ENCODE results near the gene OR52E4. TPM values are rescaled to one million over a fixed set of nuclear protein-coding genes. Genes with fewer than 3 reads are reported as not detected.

OR52E4 gene
- total and polyA plus RNA-seq, 5 donors from 2014 or later, result not detected

DNA sequence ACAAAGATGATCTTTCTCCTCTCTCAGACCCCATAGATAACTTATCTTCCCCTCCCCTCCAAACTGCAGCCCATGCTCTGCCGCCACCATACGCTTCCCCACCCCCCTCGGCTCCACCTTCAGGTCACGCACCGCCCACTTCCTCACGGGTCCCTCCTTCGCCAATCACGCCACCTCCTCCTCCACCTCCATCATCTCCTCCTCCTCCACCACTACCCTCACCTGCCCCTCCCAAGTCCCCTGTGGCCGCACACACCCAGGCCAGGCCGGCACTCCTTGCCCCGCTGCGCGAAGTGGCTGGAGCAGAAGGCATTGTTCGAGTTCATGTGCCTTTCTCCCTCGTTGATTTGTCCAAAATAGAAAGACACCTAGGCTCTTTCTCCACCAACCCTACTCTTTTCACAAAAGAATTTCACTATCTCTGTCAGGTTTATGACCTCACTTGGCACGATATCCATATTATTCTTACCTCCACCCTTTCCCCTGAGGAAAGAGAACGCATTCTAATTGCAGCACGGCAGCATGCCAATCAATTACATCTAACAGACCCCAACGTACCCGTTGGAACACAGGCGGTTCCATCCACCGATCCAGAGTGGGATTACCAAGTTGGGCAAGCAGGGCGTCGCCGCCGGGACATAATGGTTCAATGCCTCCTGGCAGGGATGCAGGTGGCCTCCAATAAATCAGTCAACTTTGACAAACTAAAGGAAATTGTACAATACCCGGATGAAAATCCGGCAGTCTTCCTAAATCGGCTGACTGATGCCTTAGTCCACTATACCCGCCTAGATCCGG, 49.3 kb downstream of the OR52E4 start:
- Histone ChIP-seq H3K27ac (ENCODE audit: insufficient read depth, low read length, poor library complexity, severe bottlenecking) (no peak overlapping the region), H3K4me1 (ENCODE audit: control insufficient read depth, insufficient read depth, low read length, poor library complexity, severe bottlenecking) (no peaks in the 10 kb centered on the region), H3K9me3 (ENCODE audit: control insufficient read depth in 2 of 2, low read length in 2 of 2) (no peaks in the 10 kb centered on the region), H3K36me3 (ENCODE audit: control insufficient read depth, insufficient read depth, low read length) (no peaks in the 10 kb centered on the region), H3K27me3 (ENCODE audit: control insufficient read depth, insufficient read depth, low read length) (no peaks in the 10 kb centered on the region), H3K4me3 (ENCODE audit: low read depth, low read length) (no peak overlapping the region)
- peaks cover 1 to 25% (median 9%) of the 10 kb centered on the region in 7 donors for H3K9me3 Mint-ChIP-seq
- H3K27me3 Mint-ChIP-seq, result no peaks in the 10 kb centered on the region
- H3K4me1 Mint-ChIP-seq, result no peaks in the 10 kb centered on the region
- DNase-seq (no peak), ATAC-seq (ENCODE audit: low read depth in 2 of 2) (no peak)
- H3K27ac Mint-ChIP-seq, result no peak overlapping the region
- H3K36me3 Mint-ChIP-seq, result no peaks in the 10 kb centered on the region
- H3K4me3 Mint-ChIP-seq, result no peak overlapping the region

DNA sequence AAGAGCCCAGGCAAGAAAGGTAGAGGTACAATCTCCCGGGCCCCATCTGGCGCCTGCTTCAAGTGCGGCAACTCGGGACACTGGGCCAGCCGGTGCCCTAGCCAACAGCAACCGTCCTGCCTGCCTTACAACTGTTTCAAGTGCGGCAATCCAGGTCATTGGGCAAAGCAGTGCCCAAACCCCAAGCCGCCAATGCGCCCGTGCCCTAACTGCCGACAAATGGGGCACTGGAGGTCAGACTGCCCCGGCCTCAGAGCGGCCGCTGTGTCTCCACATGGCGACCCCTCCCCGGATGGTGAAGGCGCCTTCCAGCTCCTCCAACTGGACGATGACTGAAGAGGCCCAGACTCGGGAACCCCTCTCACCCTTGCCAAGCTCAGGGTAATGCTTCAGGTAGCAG, 50.2 kb downstream of the OR52E4 start:
- H3K9me3 Mint-ChIP-seq, result peaks cover 0 to 17% (median 9%) of the 10 kb centered on the region in 7 donors
- DNase-seq (no peak), ATAC-seq (ENCODE audit: low read depth in 2 of 2) (no peak)
- H3K36me3 Mint-ChIP-seq, result no peaks in the 10 kb centered on the region
- Histone ChIP-seq H3K27ac (ENCODE audit: insufficient read depth, low read length, poor library complexity, severe bottlenecking) (no peak overlapping the region), H3K4me3 (ENCODE audit: low read depth, low read length) (no peak overlapping the region), H3K4me1 (ENCODE audit: control insufficient read depth, insufficient read depth, low read length, poor library complexity, severe bottlenecking) (no peaks in the 10 kb centered on the region), H3K27me3 (ENCODE audit: control insufficient read depth, insufficient read depth, low read length) (no peaks in the 10 kb centered on the region), H3K36me3 (ENCODE audit: control insufficient read depth, insufficient read depth, low read length) (no peaks in the 10 kb centered on the region), H3K9me3 (ENCODE audit: control insufficient read depth in 2 of 2, low read length in 2 of 2) (no peaks in the 10 kb centered on the region)
- H3K4me1 Mint-ChIP-seq, result no peaks in the 10 kb centered on the region
- no peak overlapping the region for H3K27ac Mint-ChIP-seq
- H3K4me3 Mint-ChIP-seq, result no peak overlapping the region
- H3K27me3 Mint-ChIP-seq, result no peaks in the 10 kb centered on the region

DNA sequence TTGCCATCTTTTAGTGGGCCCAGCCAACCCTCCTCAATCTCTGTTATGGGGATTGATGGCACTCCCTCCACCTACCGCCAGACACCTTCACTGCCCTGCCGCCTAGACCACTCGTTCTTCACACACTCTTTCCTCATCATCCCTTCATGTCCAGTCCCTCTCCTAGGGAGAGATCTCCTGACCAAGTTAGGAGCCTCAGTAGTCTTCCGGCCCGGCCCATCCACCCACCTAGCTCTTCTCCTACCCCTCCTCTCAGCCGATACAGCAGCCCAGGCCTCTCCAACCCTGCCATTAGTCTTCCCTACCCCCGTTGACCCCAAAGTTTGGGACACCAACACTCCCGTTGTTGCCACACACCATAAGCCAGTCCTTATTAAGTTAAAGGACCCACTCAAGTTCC, 50.6 kb downstream of the OR52E4 start:
- no peaks in the 10 kb centered on the region for H3K4me1 Mint-ChIP-seq
- H3K9me3 Mint-ChIP-seq, result peaks cover 0 to 17% (median 9%) of the 10 kb centered on the region in 7 donors
- no peaks in the 10 kb centered on the region for H3K36me3 ChIP-seq (ENCODE audit: control insufficient read depth, insufficient read depth, low read length)
- H3K4me3 Mint-ChIP-seq, result no peak overlapping the region
- H3K27ac Mint-ChIP-seq, result no peak overlapping the region
- no peaks in the 10 kb centered on the region for H3K9me3 ChIP-seq (ENCODE audit: control insufficient read depth in 2 of 2, low read length in 2 of 2)
- H3K27me3 Mint-ChIP-seq, result no peaks in the 10 kb centered on the region
- no peak overlapping the region for H3K4me3 ChIP-seq (ENCODE audit: low read depth, low read length)
- H3K27ac ChIP-seq (ENCODE audit: insufficient read depth, low read length, poor library complexity, severe bottlenecking), result no peak overlapping the region
- H3K4me1 ChIP-seq (ENCODE audit: control insufficient read depth, insufficient read depth, low read length, poor library complexity, severe bottlenecking), result no peaks in the 10 kb centered on the region
- no peak for DNase-seq
- no peaks in the 10 kb centered on the region for H3K36me3 Mint-ChIP-seq
- no peak for ATAC-seq (ENCODE audit: low read depth in 2 of 2)
- H3K27me3 ChIP-seq (ENCODE audit: control insufficient read depth, insufficient read depth, low read length), result no peaks in the 10 kb centered on the region

GRCh38 chr11:5932671-5933070, 52.2 kb downstream of the OR52E4 start:
- no peak overlapping the region for H3K27ac ChIP-seq (ENCODE audit: insufficient read depth, low read length, poor library complexity, severe bottlenecking)
- no peaks in the 10 kb centered on the region for H3K27me3 ChIP-seq (ENCODE audit: control insufficient read depth, insufficient read depth, low read length)
- H3K4me1 ChIP-seq (ENCODE audit: control insufficient read depth, insufficient read depth, low read length, poor library complexity, severe bottlenecking), result no peaks in the 10 kb centered on the region
- no peak for DNase-seq
- no peaks in the 10 kb centered on the region for H3K27me3 Mint-ChIP-seq
- H3K4me3 ChIP-seq (ENCODE audit: low read depth, low read length), result no peak overlapping the region
- no peaks in the 10 kb centered on the region for H3K36me3 ChIP-seq (ENCODE audit: control insufficient read depth, insufficient read depth, low read length)
- H3K9me3 Mint-ChIP-seq, result peaks cover 0 to 17% (median 9%) of the 10 kb centered on the region in 7 donors
- no peak overlapping the region for H3K4me3 Mint-ChIP-seq
- H3K36me3 Mint-ChIP-seq, result no peaks in the 10 kb centered on the region
- peak overlapping the region in 1 of 3 donors; percentile 32 for H3K27ac Mint-ChIP-seq
- H3K4me1 Mint-ChIP-seq, result no peaks in the 10 kb centered on the region
- no peaks in the 10 kb centered on the region for H3K9me3 ChIP-seq (ENCODE audit: control insufficient read depth in 2 of 2, low read length in 2 of 2)
- no peak for ATAC-seq (ENCODE audit: low read depth in 2 of 2)

DNA sequence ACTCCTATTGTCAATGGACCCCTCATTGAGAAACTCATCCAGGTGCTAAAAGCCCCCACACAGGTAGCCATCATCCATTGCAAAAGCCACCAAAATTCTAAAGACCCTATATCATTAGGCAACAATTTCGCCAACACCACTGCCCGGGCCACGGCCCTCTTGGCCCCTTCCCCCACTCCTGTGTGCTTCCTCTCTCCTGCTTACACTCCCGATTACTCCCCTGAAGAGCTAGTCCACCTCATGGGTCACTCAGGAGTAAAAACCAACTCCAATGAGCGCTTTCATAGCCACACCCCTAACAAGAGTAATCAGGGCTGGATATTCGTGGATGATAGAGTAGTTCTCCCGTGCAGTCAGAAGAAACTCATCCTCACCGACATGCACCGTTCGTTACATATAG, 52.7 kb downstream of the OR52E4 start:
- Mint-ChIP-seq H3K27me3 (no peaks in the 10 kb centered on the region), H3K27ac (no peak overlapping the region), H3K36me3 (no peaks in the 10 kb centered on the region), H3K4me1 (no peaks in the 10 kb centered on the region), H3K4me3 (no peak overlapping the region), H3K9me3 (peaks cover 0 to 17% (median 10%) of the 10 kb centered on the region in 7 donors)
- ATAC-seq (ENCODE audit: low read depth in 2 of 2), result no peak
- no peak overlapping the region for H3K27ac ChIP-seq (ENCODE audit: insufficient read depth, low read length, poor library complexity, severe bottlenecking)
- H3K27me3 ChIP-seq (ENCODE audit: control insufficient read depth, insufficient read depth, low read length), result no peaks in the 10 kb centered on the region
- no peak for DNase-seq
- H3K9me3 ChIP-seq (ENCODE audit: control insufficient read depth in 2 of 2, low read length in 2 of 2), result no peaks in the 10 kb centered on the region
- H3K4me3 ChIP-seq (ENCODE audit: low read depth, low read length), result no peak overlapping the region
- no peaks in the 10 kb centered on the region for H3K36me3 ChIP-seq (ENCODE audit: control insufficient read depth, insufficient read depth, low read length)
- H3K4me1 ChIP-seq (ENCODE audit: control insufficient read depth, insufficient read depth, low read length, poor library complexity, severe bottlenecking), result no peaks in the 10 kb centered on the region

Other genes with a start within 250 kb of the OR52E4 start
- gene TRIM5, start 195.6 kb upstream of the OR52E4 start, total RNA-seq, result 15.2 TPM
- gene TRIM5, start 195.6 kb upstream of the OR52E4 start, polyA plus RNA-seq, result 1 to 10 TPM; 6.0 to 7.7 (median 7.5) TPM
- gene TRIM22, start 190.8 kb upstream of the OR52E4 start, total RNA-seq, result 378 TPM
- 100 to 1,000 TPM; 233 to 336 (median 250) TPM for gene TRIM22, start 190.8 kb upstream of the OR52E4 start, polyA plus RNA-seq
- not detected for gene OR56B1, start 144.2 kb upstream of the OR52E4 start, total RNA-seq
- under 1 TPM in 1 of 4 donors, not detected in 3; 0.09 TPM for gene OR56B1, start 144.2 kb upstream of the OR52E4 start, polyA plus RNA-seq
- 1.6 TPM for gene OR52N4, start 126.4 kb upstream of the OR52E4 start, total RNA-seq
- 1 to 10 TPM in 2 of 4 donors, under 1 TPM in 1, not detected in 1; 0.79 to 2.7 (median 1.3) TPM for gene OR52N4, start 126.4 kb upstream of the OR52E4 start, polyA plus RNA-seq
- gene OR52N5, start 97.3 kb upstream of the OR52E4 start, total RNA-seq, result not detected
- not detected for gene OR52N5, start 97.3 kb upstream of the OR52E4 start, polyA plus RNA-seq
- gene OR52N1, start 89.4 kb upstream of the OR52E4 start, total RNA-seq, result not detected
- gene OR52N1, start 89.4 kb upstream of the OR52E4 start, polyA plus RNA-seq, result not detected
- gene OR52N2, start 71.7 kb upstream of the OR52E4 start, total RNA-seq, result not detected
- not detected for gene OR52N2, start 71.7 kb upstream of the OR52E4 start, polyA plus RNA-seq
- not detected for gene OR52E6, start 38.7 kb upstream of the OR52E4 start, total RNA-seq
- gene OR52E6, start 38.7 kb upstream of the OR52E4 start, polyA plus RNA-seq, result not detected
- not detected for gene OR52E8, start 22.9 kb upstream of the OR52E4 start, total RNA-seq
- not detected for gene OR52E8, start 22.9 kb upstream of the OR52E4 start, polyA plus RNA-seq
- not detected for gene OR52E5, start 12.6 kb downstream of the OR52E4 start, total RNA-seq
- not detected for gene OR52E5, start 12.6 kb downstream of the OR52E4 start, polyA plus RNA-seq
- not detected for gene OR56A3, start 61.6 kb downstream of the OR52E4 start, total RNA-seq
- not detected for gene OR56A3, start 61.6 kb downstream of the OR52E4 start, polyA plus RNA-seq
- gene OR56A5, start 87.9 kb downstream of the OR52E4 start, total RNA-seq, result not detected
- not detected for gene OR56A5, start 87.9 kb downstream of the OR52E4 start, polyA plus RNA-seq
- not detected for gene OR52L1, start 106.4 kb downstream of the OR52E4 start, total RNA-seq
- not detected for gene OR52L1, start 106.4 kb downstream of the OR52E4 start, polyA plus RNA-seq
- gene OR56A4, start 126.3 kb downstream of the OR52E4 start, total RNA-seq, result not detected
- not detected for gene OR56A4, start 126.3 kb downstream of the OR52E4 start, polyA plus RNA-seq
- gene OR56A1, start 150.1 kb downstream of the OR52E4 start, total RNA-seq, result not detected
- not detected for gene OR56A1, start 150.1 kb downstream of the OR52E4 start, polyA plus RNA-seq
- not detected for gene OR56B4, start 227.1 kb downstream of the OR52E4 start, total RNA-seq
- gene OR56B4, start 227.1 kb downstream of the OR52E4 start, polyA plus RNA-seq, result under 1 TPM in 1 of 4 donors, not detected in 3; 0.22 TPM

Data from CD4-positive, CD25-positive, alpha-beta regulatory T cell (primary cell).